Neuronal stem cell (in vitro differentiated cells): Measurements from ENCODE around the gene BRINP1.

Experiments
- DNase-seq: peaks from one replicate; pipeline ENCODE4 v3.0.0-alpha.2; 2013; ENCODE audit warnings: low spot score
- H2AFZ ChIP-seq: one replicate; pipeline ENCODE4 v1.6.1; 2013; ENCODE audit warnings: mild to moderate bottlenecking, low read length, inconsistent platforms
- H2AK5ac ChIP-seq: 2 replicates; pipeline ENCODE4 v1.6.1; 2013; ENCODE audit warnings: low read depth, mild to moderate bottlenecking, inconsistent platforms, low read length, moderate library complexity, mixed read lengths
- H2BK120ac ChIP-seq: 2 replicates; pipeline ENCODE4 v1.6.1; 2013; ENCODE audit warnings: low read depth, mild to moderate bottlenecking, inconsistent platforms, low read length, moderate library complexity, mixed read lengths
- H2BK12ac ChIP-seq: one replicate; pipeline ENCODE4 v1.6.1; 2013; ENCODE audit warnings: low read length, inconsistent platforms
- H2BK15ac ChIP-seq: 2 replicates; pipeline ENCODE4 v1.6.1; 2013; ENCODE audit warnings: mild to moderate bottlenecking, low read length, inconsistent platforms, mixed read lengths
- H2BK5ac ChIP-seq: one replicate; pipeline ENCODE4 v1.6.1; 2013; ENCODE audit warnings: inconsistent platforms, mild to moderate bottlenecking, low read length, moderate library complexity
- H3K14ac ChIP-seq: one replicate; pipeline ENCODE4 v1.6.1; 2013; ENCODE audit warnings: low read length, inconsistent platforms
- H3K18ac ChIP-seq: 2 replicates; pipeline ENCODE4 v1.6.1; 2013; ENCODE audit warnings: low read length, inconsistent platforms
- H3K23ac ChIP-seq: 2 replicates; pipeline ENCODE4 v1.6.1; 2013; ENCODE audit warnings: low read depth, mild to moderate bottlenecking, mixed read lengths, low read length, inconsistent platforms; ENCODE audit not compliant: poor library complexity
- H3K27ac ChIP-seq: replicated peaks from 3 replicates; pipeline ENCODE4 v1.5.1; 2013; ENCODE audit warnings: low read length, inconsistent platforms
- H3K27me3 ChIP-seq, 3 experiments: 2 replicates each; pipeline ENCODE4 v1.6.1; 2013; ENCODE audit warnings: low read length in 3 of 3, mild to moderate bottlenecking in 2 of 3, inconsistent platforms in 1 of 3, low read depth in 1 of 3, mixed read lengths in 1 of 3, moderate library complexity in 1 of 3; ENCODE audit not compliant: control insufficient read depth in 3 of 3, insufficient read depth in 3 of 3
- H3K36me3 ChIP-seq, 2 donors: replicated peaks in 1 of 2; 2 replicates each; pipeline ENCODE4 v1.6.1; 2013; ENCODE audit warnings: low read length in 2 of 2; ENCODE audit not compliant: control insufficient read depth in 2 of 2, insufficient read depth in 2 of 2
- H3K4ac ChIP-seq: 2 replicates; pipeline ENCODE4 v1.6.1; 2013; ENCODE audit warnings: inconsistent platforms, mild to moderate bottlenecking, low read length, moderate library complexity
- H3K4me1 ChIP-seq, 2 donors: 1 replicate in 1 of 2; 2 replicates in 1 of 2; pipeline ENCODE4 v1.6.1; 2013; ENCODE audit warnings: low read length in 2 of 2, low read depth in 1 of 2; ENCODE audit not compliant: control insufficient read depth in 2 of 2, insufficient read depth in 1 of 2
- H3K4me2 ChIP-seq: one replicate; pipeline ENCODE4 v1.6.1; 2013; ENCODE audit warnings: mild to moderate bottlenecking, low read length, inconsistent platforms; ENCODE audit not compliant: insufficient read depth, poor library complexity, severe bottlenecking
- H3K4me3 ChIP-seq, 2 donors: 2 replicates each; pipeline ENCODE4 v1.5.1; 2013; ENCODE audit warnings: low read length in 2 of 2, mild to moderate bottlenecking in 2 of 2, inconsistent platforms in 1 of 2, moderate library complexity in 1 of 2
- H3K79me1 ChIP-seq: one replicate; pipeline ENCODE4 v1.6.1; 2013; ENCODE audit warnings: low read depth, mild to moderate bottlenecking, inconsistent platforms, low read length, moderate library complexity
- H3K9ac ChIP-seq: one replicate; pipeline ENCODE4 v1.6.1; 2013; ENCODE audit warnings: mild to moderate bottlenecking, low read depth, low read length, inconsistent platforms; ENCODE audit not compliant: poor library complexity
- H3K9me3 ChIP-seq, 2 donors: replicated peaks in 1 of 2; 2 replicates each; pipeline versions ENCODE3 to v1.6.1; 2013; ENCODE audit warnings: low read length in 2 of 2, mild to moderate bottlenecking in 2 of 2, inconsistent platforms in 1 of 2, low read depth in 1 of 2, mixed read lengths in 1 of 2, moderate library complexity in 1 of 2; ENCODE audit not compliant: control insufficient read depth in 2 of 2, insufficient read depth in 1 of 2
- H4K8ac ChIP-seq: one replicate; pipeline ENCODE4 v1.6.1; 2013; ENCODE audit warnings: low read depth, mild to moderate bottlenecking, inconsistent platforms, low read length, moderate library complexity
- H4K91ac ChIP-seq: one replicate; pipeline ENCODE4 v1.6.1; 2013; ENCODE audit warnings: low read length, low read depth, mild to moderate bottlenecking, inconsistent platforms; ENCODE audit not compliant: poor library complexity
- WGBS, 2 donors: extraction: QIAGEN DNeasy Blood & Tissue Kit; methylation state at CpG; one replicate each; pipeline ENCODE4 v1.1.7; 2013; ENCODE audit warnings: missing lambda C conversion rate in 2 of 2, mixed read lengths in 1 of 2; ENCODE audit not compliant: insufficient read length in 2 of 2, insufficient replicate concordance in 1 of 2; ENCODE audit errors: extremely low coverage in 2 of 2; 5-methylcytosine and 5-hydroxymethylcytosine counted together

BRINP1 gene

DNA sequence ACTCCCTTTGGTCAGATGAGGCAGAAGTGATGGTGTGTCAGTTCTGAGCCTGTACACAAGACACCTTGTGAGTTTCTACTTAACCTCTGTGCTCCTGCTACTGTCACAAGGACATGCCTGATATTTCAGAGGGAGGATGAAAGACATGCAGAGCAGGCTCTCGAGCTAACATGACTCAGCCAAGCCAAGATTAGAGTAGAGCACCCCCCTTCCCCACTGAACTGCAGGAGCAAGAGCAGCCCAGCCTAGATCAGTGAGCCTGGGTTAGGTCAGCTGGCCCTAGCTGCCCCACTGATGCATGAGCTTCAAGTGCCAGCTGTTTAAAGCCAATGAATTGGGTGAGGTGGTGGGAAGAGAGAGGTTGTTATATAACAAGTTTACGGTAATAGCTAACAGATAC, 36.7 kb downstream of the BRINP1 start:
- H3K27me3 ChIP-seq: no peaks in the 10 kb centered on the region
- no peak overlapping the region for H3K18ac ChIP-seq
- H4K91ac ChIP-seq: no peak overlapping the region
- no peaks in the 10 kb centered on the region for H3K36me3 ChIP-seq
- no peak overlapping the region for H2AFZ ChIP-seq
- H3K23ac ChIP-seq: no peak overlapping the region
- no peak overlapping the region for H3K4me2 ChIP-seq
- H3K4me3 ChIP-seq: no peak overlapping the region
- H3K4ac ChIP-seq: no peak overlapping the region
- H3K9ac ChIP-seq: no peak overlapping the region
- peaks cover 0 to 2% of the 10 kb centered on the region in 2 donors for H3K9me3 ChIP-seq
- H4K8ac ChIP-seq: no peak overlapping the region
- no peaks in the 10 kb centered on the region for H3K79me1 ChIP-seq
- H2BK15ac ChIP-seq: no peak overlapping the region
- no peak overlapping the region for H2BK120ac ChIP-seq
- H2AK5ac ChIP-seq: no peak overlapping the region
- WGBS, 2 donors: no CpG with 5 or more reads among the region's 2 CpGs
- H3K27ac ChIP-seq: no peak overlapping the region
- H3K4me1 ChIP-seq: peaks cover 0 to 6% of the 10 kb centered on the region in 2 donors
- peak overlapping the region; percentile 43 for H2BK12ac ChIP-seq
- no peak overlapping the region for H3K14ac ChIP-seq
- DNase-seq: no peak
- H2BK5ac ChIP-seq: no peak overlapping the region

DNA sequence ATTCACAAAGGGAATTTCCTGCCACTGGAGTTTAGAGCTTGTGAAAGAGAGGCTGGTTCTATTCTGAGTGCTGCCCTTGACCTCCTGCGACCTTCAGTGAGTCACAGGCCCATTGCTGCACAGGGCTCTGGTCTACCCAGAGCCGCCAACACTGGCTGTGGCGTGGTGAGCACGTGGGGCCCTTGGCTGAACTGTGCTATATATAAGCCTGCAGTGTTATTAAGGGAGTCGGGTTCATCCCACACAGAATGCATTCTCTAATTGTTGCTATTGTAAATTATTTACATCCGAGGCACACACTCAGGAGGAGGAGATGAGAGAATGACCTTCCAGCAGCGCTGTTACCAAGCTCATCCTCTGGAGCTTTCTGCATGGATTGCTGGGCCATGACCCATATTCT, 47.1 kb downstream of the BRINP1 start:
- no peak for DNase-seq

DNA sequence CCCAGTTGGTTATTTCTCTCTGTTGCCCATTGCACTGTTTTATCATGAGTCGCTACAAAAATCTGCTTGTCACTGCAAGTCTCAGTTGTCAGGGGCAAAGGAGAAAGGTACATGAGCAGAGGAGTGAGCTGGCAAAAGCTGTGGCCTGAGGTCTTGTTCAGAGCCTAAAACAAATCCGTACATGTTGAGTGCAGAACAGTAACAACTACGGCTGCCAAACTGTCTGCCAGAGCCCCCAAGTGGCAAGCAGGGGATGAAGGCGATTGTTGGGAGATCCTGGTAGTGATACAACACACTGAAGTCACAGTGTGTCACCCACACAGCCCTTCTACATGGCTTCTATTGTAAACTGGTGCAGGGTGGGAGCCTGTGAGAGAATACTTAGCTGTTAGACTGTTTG, 50.9 kb downstream of the BRINP1 start:
- Histone ChIP-seq H3K27ac (no peak overlapping the region), H3K4me3 (no peak overlapping the region), H2BK5ac (no peak overlapping the region), H3K9ac (no peak overlapping the region), H3K14ac (no peak overlapping the region), H3K79me1 (no peaks in the 10 kb centered on the region), H4K91ac (no peak overlapping the region), H3K18ac (no peak overlapping the region), H2BK15ac (no peak overlapping the region), H3K23ac (no peak overlapping the region), H3K4ac (no peak overlapping the region), H2AK5ac (no peak overlapping the region), H3K36me3 (no peaks in the 10 kb centered on the region), H4K8ac (no peak overlapping the region), H3K9me3 (no peaks in the 10 kb centered on the region), H3K4me1 (no peaks in the 10 kb centered on the region), H3K27me3 (no peaks in the 10 kb centered on the region), H2AFZ (no peak overlapping the region), H2BK120ac (no peak overlapping the region), H3K4me2 (no peak overlapping the region), H2BK12ac (no peak overlapping the region)
- WGBS, 2 donors: no CpG with 5 or more reads among the region's 4 CpGs
- no peak for DNase-seq

More for the DNA sequence above, 47.1 kb downstream of the BRINP1 start:
- WGBS, 2 donors: no CpG with 5 or more reads among the region's 7 CpGs
- Histone ChIP-seq H2BK5ac (no peak overlapping the region), H3K4me1 (no peaks in the 10 kb centered on the region), H2BK15ac (no peak overlapping the region), H3K23ac (no peak overlapping the region), H3K9me3 (no peaks in the 10 kb centered on the region), H3K9ac (no peak overlapping the region), H3K36me3 (no peaks in the 10 kb centered on the region), H2AFZ (no peak overlapping the region), H3K79me1 (no peaks in the 10 kb centered on the region), H2BK120ac (no peak overlapping the region), H2BK12ac (no peak overlapping the region), H3K4ac (no peak overlapping the region), H2AK5ac (no peak overlapping the region), H3K18ac (no peak overlapping the region), H3K27me3 (no peaks in the 10 kb centered on the region), H4K8ac (no peak overlapping the region), H3K27ac (no peak overlapping the region), H3K4me3 (no peak overlapping the region), H3K14ac (no peak overlapping the region), H3K4me2 (no peak overlapping the region), H4K91ac (no peak overlapping the region)

DNA sequence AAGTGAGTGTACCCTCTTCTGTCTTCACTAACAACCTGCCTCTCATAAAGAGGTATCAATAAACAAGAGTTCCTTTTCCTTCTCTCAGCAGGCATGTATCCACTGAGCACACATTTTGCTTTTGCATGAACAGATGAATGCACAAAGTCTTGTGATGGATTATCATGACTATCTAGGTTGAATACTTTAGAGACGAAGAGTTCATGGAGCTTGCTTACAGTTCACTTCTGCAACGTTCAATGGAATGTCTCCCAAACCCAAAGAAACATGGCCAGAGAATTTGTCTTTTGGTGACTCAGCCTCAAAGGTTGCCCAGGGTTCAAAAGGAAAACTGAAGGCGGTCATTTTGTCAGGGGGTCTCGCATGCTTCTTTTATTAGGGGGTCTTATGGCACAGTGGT, 55.4 kb downstream of the BRINP1 start:
- no peak overlapping the region for H3K18ac ChIP-seq
- H3K14ac ChIP-seq: no peak overlapping the region
- H3K36me3 ChIP-seq: no peaks in the 10 kb centered on the region
- no peaks in the 10 kb centered on the region for H3K4me1 ChIP-seq
- no peak overlapping the region for H3K4ac ChIP-seq
- H2BK12ac ChIP-seq: no peak overlapping the region
- H4K91ac ChIP-seq: no peak overlapping the region
- no peak overlapping the region for H3K9ac ChIP-seq
- no CpG with 5 or more reads among the region's 4 CpGs for WGBS, 2 donors
- no peak overlapping the region for H3K4me3 ChIP-seq
- H3K9me3 ChIP-seq: no peaks in the 10 kb centered on the region
- no peak overlapping the region for H3K27ac ChIP-seq
- H2BK15ac ChIP-seq: no peak overlapping the region
- no peak overlapping the region for H2AK5ac ChIP-seq
- H4K8ac ChIP-seq: no peak overlapping the region
- H3K27me3 ChIP-seq: no peaks in the 10 kb centered on the region
- no peak overlapping the region for H3K4me2 ChIP-seq
- no peak overlapping the region for H2BK5ac ChIP-seq
- no peak for DNase-seq
- H3K23ac ChIP-seq: no peak overlapping the region
- no peak overlapping the region for H2AFZ ChIP-seq
- no peak overlapping the region for H2BK120ac ChIP-seq
- no peaks in the 10 kb centered on the region for H3K79me1 ChIP-seq
